NB4 (cell line): Measurements from ENCODE around the gene CLDN17.

Experiments
- CTCF ChIP-seq: IDR thresholded peaks from one replicate; pipeline ENCODE4 v1.5.1; 2012; ENCODE audit warnings: low read depth, low read length
- MYC ChIP-seq: IDR thresholded peaks from 2 replicates; pipeline ENCODE4 v1.6.1; 2011; ENCODE audit warnings: low read depth, low read length
- POLR2A ChIP-seq: IDR thresholded peaks from 2 replicates; pipeline ENCODE4 v1.6.1; 2011; ENCODE audit warnings: mild to moderate bottlenecking; ENCODE audit not compliant: insufficient read length; ENCODE audit errors: extremely low read depth
- TF ChIP-seq, protein P1 (sequence below): IDR thresholded peaks from 2 replicates; pipeline ENCODE4 v1.6.1; 2011; ENCODE audit warnings: low read depth, low read length

DNA sequence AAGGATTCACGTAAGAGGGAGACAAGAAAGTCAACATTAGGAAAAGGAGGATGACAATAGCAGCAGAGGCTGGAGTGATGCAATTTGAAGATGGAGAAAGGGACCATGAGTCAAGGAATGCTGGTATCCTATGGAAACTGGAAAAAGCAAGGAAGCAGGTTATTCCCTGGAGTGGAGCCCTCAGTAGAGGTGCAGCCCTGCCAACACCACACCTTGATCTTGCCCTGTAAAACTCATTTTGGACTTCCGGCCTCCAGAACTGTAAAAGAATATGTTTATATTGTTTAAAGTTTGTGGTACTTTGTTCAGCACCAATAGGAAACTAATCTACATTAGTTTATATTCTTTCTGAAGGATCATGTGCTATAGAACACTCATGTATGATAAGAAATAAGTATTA lies 19.6 kb upstream of the CLDN17 start:
- TF ChIP-seq CTCF (no peak), POLR2A (no peak), MYC (no peak)
- TF ChIP-seq, protein P1, sequence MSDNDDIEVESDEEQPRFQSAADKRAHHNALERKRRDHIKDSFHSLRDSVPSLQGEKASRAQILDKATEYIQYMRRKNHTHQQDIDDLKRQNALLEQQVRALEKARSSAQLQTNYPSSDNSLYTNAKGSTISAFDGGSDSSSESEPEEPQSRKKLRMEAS = no peak
